Measurements from ENCODE around the gene LYZL1. TPM values are rescaled to one million over a fixed set of nuclear protein-coding genes. Genes with fewer than 3 reads are reported as not detected.
"Not testable (repeated sequence)": the region's sequence is repeated elsewhere in the genome, so short reads cannot be mapped to it uniquely, and the experiment has no call there.

The LYZL1 gene
- total and polyA plus RNA-seq, 2 of the 8 experiments (the other 6 are each of a cell fraction or from before 2014, with no cell fraction given), result not detected

- H3K4ac ChIP-seq (replicated peaks; ENCODE audit: insufficient read length, low read depth, low read length); H3K18ac ChIP-seq (ENCODE audit: extremely low read depth, low read length); FAIRE-seq; H2AK5ac ChIP-seq (ENCODE audit: low read depth, low read length); H4K8ac ChIP-seq (ENCODE audit: extremely low read depth, insufficient read depth, low read length); H3K9me3 ChIP-seq (ENCODE audit: insufficient read depth in 2 of 2, low read depth in 1 of 2, low read length in 1 of 2); H2AFZ ChIP-seq (ENCODE audit: low read length); H3K14ac ChIP-seq (ENCODE audit: insufficient read length); H3K79me2 ChIP-seq (ENCODE audit: control insufficient read depth in 1 of 2, insufficient read depth in 2 of 2, low read length in 2 of 2); DNase-seq (ENCODE audit: low read depth in 1 of 2, low spot score in 2 of 2); H2BK12ac ChIP-seq (ENCODE audit: low read depth, low read length); H2BK20ac ChIP-seq (ENCODE audit: low read length); H2BK5ac ChIP-seq (ENCODE audit: low read depth, low read length); POLR2A ChIA-PET (ENCODE audit: partially characterized antibody); H2BK15ac ChIP-seq (ENCODE audit: low read length); H3K79me1 ChIP-seq (ENCODE audit: low read depth, low read length); H3K23me2 ChIP-seq (ENCODE audit: low read depth, low read length); H3K4me3 ChIP-seq (ENCODE audit: extremely low read depth in 1 of 4, insufficient read depth in 2 of 4, low read depth in 3 of 4, low read length in 4 of 4); H4K20me1 ChIP-seq (replicated peaks in 1 of 2; ENCODE audit: control insufficient read depth in 1 of 2, insufficient read depth in 2 of 2, low read length in 2 of 2); H3K4me1 ChIP-seq (replicated peaks in 1 of 4; ENCODE audit: control insufficient read depth in 3 of 4, insufficient read depth in 4 of 4, low read length in 3 of 4); H2BK120ac ChIP-seq (replicated peaks; ENCODE audit: low read depth, low read length); H3K9ac ChIP-seq (replicated peaks in 1 of 4; ENCODE audit: extremely low read depth in 1 of 4, low read depth in 3 of 4, low read length in 3 of 4); H3K36me3 ChIP-seq (ENCODE audit: control insufficient read depth in 2 of 4, insufficient read depth in 4 of 4, low read length in 3 of 4); H3K4me2 ChIP-seq (ENCODE audit: insufficient read depth in 1 of 2, low read depth in 2 of 2, low read length in 2 of 2); H3K27me3 ChIP-seq (replicated peaks in 1 of 4; ENCODE audit: control insufficient read depth in 3 of 4, extremely low read depth in 1 of 4, insufficient read depth in 3 of 4, low read length in 3 of 4); H4K5ac ChIP-seq (ENCODE audit: insufficient read length, low read depth, low read length); H3K23ac ChIP-seq (ENCODE audit: insufficient read length); H3K27ac ChIP-seq (ENCODE audit: low read depth, low read length); H3K56ac ChIP-seq (replicated peaks; ENCODE audit: insufficient read length, low read depth, low read length); H4K91ac ChIP-seq (replicated peaks; ENCODE audit: insufficient read length, low read length): not testable (repeated sequence)
- WGBS, 2 experiments (ENCODE audit: extremely low coverage in 1 of 2, insufficient coverage in 1 of 2, insufficient read length in 1 of 2, insufficient replicate concordance in 2 of 2, low coverage in 1 of 2, low lambda C conversion rate in 2 of 2, missing lambda C conversion rate in 1 of 2), result 69% methylated on average over 4 of the region's 10 CpGs; no CpG with 5 or more reads in 1 of the 2 experiments
- CTCF ChIA-PET (ENCODE audit: partially characterized antibody), result interaction anchor here (1.0 kb wide), 1 partner anchor 13 kb away, joined by 3 read pairs; no protein-coding TSS in a partner anchor
Measured at GRCh38 chr10:29291561-29291960, 2.7 kb downstream of the LYZL1 start.

- H3K23ac ChIP-seq (ENCODE audit: insufficient read length); H3K27me3 ChIP-seq (replicated peaks in 1 of 4; ENCODE audit: control insufficient read depth in 3 of 4, extremely low read depth in 1 of 4, insufficient read depth in 3 of 4, low read length in 3 of 4); POLR2A ChIA-PET (ENCODE audit: partially characterized antibody); H2BK120ac ChIP-seq (replicated peaks; ENCODE audit: low read depth, low read length); H3K56ac ChIP-seq (replicated peaks; ENCODE audit: insufficient read length, low read depth, low read length); H4K91ac ChIP-seq (replicated peaks; ENCODE audit: insufficient read length, low read length); H2AFZ ChIP-seq (ENCODE audit: low read length); H2BK15ac ChIP-seq (ENCODE audit: low read length); H2BK5ac ChIP-seq (ENCODE audit: low read depth, low read length); H3K4me3 ChIP-seq (ENCODE audit: extremely low read depth in 1 of 4, insufficient read depth in 2 of 4, low read depth in 3 of 4, low read length in 4 of 4); H3K4me2 ChIP-seq (ENCODE audit: insufficient read depth in 1 of 2, low read depth in 2 of 2, low read length in 2 of 2); H3K18ac ChIP-seq (ENCODE audit: extremely low read depth, low read length); H4K8ac ChIP-seq (ENCODE audit: extremely low read depth, insufficient read depth, low read length); H4K20me1 ChIP-seq (replicated peaks in 1 of 2; ENCODE audit: control insufficient read depth in 1 of 2, insufficient read depth in 2 of 2, low read length in 2 of 2); H2BK12ac ChIP-seq (ENCODE audit: low read depth, low read length); H2AK5ac ChIP-seq (ENCODE audit: low read depth, low read length); H3K14ac ChIP-seq (ENCODE audit: insufficient read length); H4K5ac ChIP-seq (ENCODE audit: insufficient read length, low read depth, low read length); H2BK20ac ChIP-seq (ENCODE audit: low read length); H3K23me2 ChIP-seq (ENCODE audit: low read depth, low read length); H3K9ac ChIP-seq (replicated peaks in 1 of 4; ENCODE audit: extremely low read depth in 1 of 4, low read depth in 3 of 4, low read length in 3 of 4); FAIRE-seq; H3K79me2 ChIP-seq (ENCODE audit: control insufficient read depth in 1 of 2, insufficient read depth in 2 of 2, low read length in 2 of 2); H3K4ac ChIP-seq (replicated peaks; ENCODE audit: insufficient read length, low read depth, low read length); DNase-seq (ENCODE audit: low read depth in 1 of 2, low spot score in 2 of 2); H3K36me3 ChIP-seq (ENCODE audit: control insufficient read depth in 2 of 4, insufficient read depth in 4 of 4, low read length in 3 of 4); H3K27ac ChIP-seq (ENCODE audit: low read depth, low read length); H3K79me1 ChIP-seq (ENCODE audit: low read depth, low read length); H3K9me3 ChIP-seq (ENCODE audit: insufficient read depth in 2 of 2, low read depth in 1 of 2, low read length in 1 of 2); H3K4me1 ChIP-seq (replicated peaks in 1 of 4; ENCODE audit: control insufficient read depth in 3 of 4, insufficient read depth in 4 of 4, low read length in 3 of 4): not testable (repeated sequence)
- CTCF ChIA-PET (ENCODE audit: partially characterized antibody), result interaction anchor here (4.0 kb wide), 1 partner anchor 12 kb away, joined by 15 read pairs; no protein-coding TSS in a partner anchor
- 93% methylated on average over 13 of the region's 13 CpGs; no CpG with 5 or more reads in 1 of the 2 experiments for WGBS, 2 experiments (ENCODE audit: extremely low coverage in 1 of 2, insufficient coverage in 1 of 2, insufficient read length in 1 of 2, insufficient replicate concordance in 2 of 2, low coverage in 1 of 2, low lambda C conversion rate in 2 of 2, missing lambda C conversion rate in 1 of 2)
Measured at GRCh38 chr10:29292406-29292805, 3.5 kb downstream of the LYZL1 start.

Data from H1 (cell line).